HCT116 (cell line): Measurements from ENCODE around the gene NDUFAF4. TPM values are rescaled to one million over a fixed set of nuclear protein-coding genes. Genes with fewer than 3 reads are reported as not detected.

ENCODE experiments used
- ATAC-seq: fragments of 200-7000 bp; cut with Tn5 transposase; 2 replicates; pipeline ENCODE4 v1.9.1; 2020; ENCODE audit warnings: mild to moderate bottlenecking, moderate library complexity
- BruUV-seq: library from RNA; stranded (reverse); fragments of 400-500 nt; replicated peaks from 2 replicates; lab custom pipeline; 2021; lab: Mats Ljungman, UMichigan
- CTCF ChIA-PET: fragments of 300-600 bp; sonication (Branson Sonifier 250); formaldehyde crosslinking; loops from one replicate; lab custom pipeline; 2021; ENCODE audit warnings: antibody characterized with exemption; lab: Charles Lee
- POLR2A ChIA-PET: fragments of 300-600, 350-600 bp; sonication (Branson Sonifier 250); formaldehyde crosslinking; loops from one replicate; lab custom pipeline; 2021; ENCODE audit warnings: antibody characterized with exemption; lab: Charles Lee
- RAD21 ChIA-PET, 2 experiments: fragments of 300-600 bp; sonication (Branson Sonifier 250); formaldehyde crosslinking; loops; one replicate each; lab custom pipeline; 2023; ENCODE audit warnings: low total read pairs in 2 of 2; ENCODE audit not compliant: uncharacterized antibody in 2 of 2, unreplicated experiment in 2 of 2, low non-redundant PET in 1 of 2; lab: Charles Lee
- DNase-seq: peaks from one replicate; pipeline ENCODE4 v3.0.0-alpha.2; 2010; ENCODE audit warnings: low read depth, low spot score
- H2AFZ ChIP-seq: fragments of 200-600 bp; shearing (Covaris generic), sonication (generic); 2 replicates; pipeline ENCODE4 v1.6.1; 2017; ENCODE audit warnings: low read depth, mixed run types, mixed read lengths, antibody characterized with exemption, low read length; ENCODE audit not compliant: poor library complexity, severe bottlenecking
- H3K27ac ChIP-seq: 2 replicates; pipeline ENCODE4 v1.5.1; 2012; ENCODE audit warnings: low read depth, low read length
- H3K27me3 ChIP-seq: fragments of 200-600 bp; sonication (generic); 2 replicates; pipeline ENCODE4 v1.6.1; 2016; ENCODE audit warnings: mixed run types, low read length, mixed read lengths; ENCODE audit not compliant: insufficient read depth
- H3K36me3 ChIP-seq, 2 experiments: fragments of 200-500 bp in 1 of 2; fragments of 200-600 bp in 1 of 2; sonication (Bioruptor generic) in 1 of 2; sonication (generic) in 1 of 2; 2 replicates each; pipeline versions ENCODE4 v1.5.1 to v1.6.1; 2014 to 2016; ENCODE audit warnings: low read length in 2 of 2, inconsistent platforms in 1 of 2, mixed read lengths in 1 of 2, mixed run types in 1 of 2; ENCODE audit not compliant: insufficient read depth in 2 of 2, control insufficient read depth in 1 of 2
- H3K4me1 ChIP-seq, 2 experiments: fragments of 200-600 bp in 1 of 2; sonication (generic) in 1 of 2; 2 replicates each; pipeline versions ENCODE4 v1.5.1 to v1.6.1; 2012 to 2017; ENCODE audit warnings: low read length in 2 of 2, inconsistent platforms in 1 of 2, mild to moderate bottlenecking in 1 of 2, mixed read lengths in 1 of 2, mixed run types in 1 of 2, moderate library complexity in 1 of 2; ENCODE audit not compliant: insufficient read depth in 2 of 2, control insufficient read depth in 1 of 2
- H3K4me2 ChIP-seq: fragments of 200-600 bp; sonication (generic); 2 replicates; pipeline ENCODE4 v1.6.1; 2017; ENCODE audit warnings: mixed run types, low read length, mixed read lengths
- H3K4me3 ChIP-seq, 2 experiments: fragments of 200-600 bp in 1 of 2; sonication (generic) in 1 of 2; replicated peaks in 1 of 2; 2 replicates each; pipeline ENCODE4 v1.5.1; 2011 to 2016; ENCODE audit warnings: low read length in 2 of 2, control low read depth in 1 of 2, low read depth in 1 of 2, mild to moderate bottlenecking in 1 of 2, mixed read lengths in 1 of 2, mixed run types in 1 of 2
- H3K79me2 ChIP-seq: fragments of 200-600 bp; sonication (generic); 2 replicates; pipeline ENCODE4 v1.6.1; 2017; ENCODE audit warnings: mild to moderate bottlenecking, mixed run types, low read length, moderate library complexity, mixed read lengths; ENCODE audit not compliant: insufficient read depth
- H3K9ac ChIP-seq: fragments of 200-600 bp; sonication (generic); 2 replicates; pipeline ENCODE4 v1.6.1; 2016; ENCODE audit warnings: low read length, mixed read lengths
- H3K9me2 ChIP-seq: fragments of 200-600 bp; sonication (generic), shearing (Covaris generic); 2 replicates; pipeline ENCODE4 v1.6.1; 2017; ENCODE audit warnings: mixed run types, mild to moderate bottlenecking, moderate library complexity; ENCODE audit not compliant: insufficient read depth
- H3K9me3 ChIP-seq, 2 experiments: fragments of 200-500 bp in 1 of 2; fragments of 200-600 bp in 1 of 2; sonication (Bioruptor generic) in 1 of 2; sonication (generic) in 1 of 2; 2 replicates each; pipeline ENCODE4 v1.6.1; 2014 to 2017; ENCODE audit warnings: low read length in 2 of 2, mixed read lengths in 2 of 2, inconsistent platforms in 1 of 2, low read depth in 1 of 2, mild to moderate bottlenecking in 1 of 2, mixed run types in 1 of 2, moderate library complexity in 1 of 2; ENCODE audit not compliant: control insufficient read depth in 1 of 2, insufficient read depth in 1 of 2
- H4K20me1 ChIP-seq: fragments of 200-600 bp; sonication (generic), shearing (Covaris generic); 2 replicates; pipeline ENCODE4 v1.6.1; 2017; ENCODE audit warnings: mixed run types, mild to moderate bottlenecking, moderate library complexity; ENCODE audit not compliant: insufficient read depth
- CEBPB ChIP-seq: IDR thresholded peaks from 2 replicates; pipeline ENCODE4 v1.6.1; 2012; ENCODE audit warnings: low read depth
- CTCF ChIP-seq, 3 experiments: fragments of 200-600 bp in 1 of 3; sonication (generic) in 1 of 3; IDR thresholded peaks in 2 of 3; conservative IDR thresholded peaks in 1 of 3; 2 replicates each; pipeline ENCODE4 v1.5.1; 2012 to 2017; ENCODE audit warnings: low read depth in 2 of 3, low read length in 2 of 3, antibody characterized with exemption in 1 of 3, borderline replicate concordance in 1 of 3, control low read depth in 1 of 3, mild to moderate bottlenecking in 1 of 3, mixed read lengths in 1 of 3, mixed run types in 1 of 3, moderate library complexity in 1 of 3; ENCODE audit not compliant: insufficient read depth in 1 of 3
- EZH2 ChIP-seq: fragments of 200-600 bp; sonication (generic); IDR thresholded peaks from 2 replicates; pipeline ENCODE4 v1.6.1; 2017; ENCODE audit warnings: antibody characterized with exemption, mixed run types
- EZH2phosphoT487 ChIP-seq: fragments of 200-600 bp; IDR thresholded peaks from 2 replicates; pipeline ENCODE4 v1.6.1; 2018; ENCODE audit warnings: antibody characterized with exemption, borderline replicate concordance
- FOSL1 ChIP-seq: IDR thresholded peaks from 2 replicates; pipeline ENCODE4 v1.6.1; 2012; ENCODE audit warnings: low read depth
- JUND ChIP-seq: IDR thresholded peaks from 2 replicates; pipeline ENCODE4 v1.6.1; 2012
- POLR2A ChIP-seq: IDR thresholded peaks from 2 replicates; pipeline ENCODE4 v1.7.0; 2011; ENCODE audit warnings: borderline replicate concordance; ENCODE audit not compliant: insufficient read depth, insufficient read length; ENCODE audit errors: extremely low read depth
- REST ChIP-seq: IDR thresholded peaks from 2 replicates; pipeline ENCODE4 v1.6.1; 2012; ENCODE audit warnings: low read depth
- ZBTB33 ChIP-seq: IDR thresholded peaks from 2 replicates; pipeline ENCODE4 v1.6.1; 2011; ENCODE audit warnings: mild to moderate bottlenecking, low read length, moderate library complexity; ENCODE audit not compliant: insufficient replicate concordance; ENCODE audit errors: extremely low read depth
- ZFX ChIP-seq: fragments of 450-650 bp; IDR thresholded peaks from 2 replicates; pipeline ENCODE4 v1.6.1; 2017
- ZNF274 ChIP-seq: fragments of 200-500 bp; sonication (Bioruptor generic); IDR thresholded peaks from 2 replicates; pipeline ENCODE4 v1.6.1; 2014; ENCODE audit warnings: mild to moderate bottlenecking, low read depth, low read length, inconsistent platforms
- intact Hi-C: fragments of 100-400 bp; cut with micrococcal nuclease; formaldehyde crosslinking; loops from 2 replicates; pipeline ENCODE4 v1.10.0; 2022
- total RNA-seq: library from RNA; stranded (reverse); gene quantifications from one replicate; pipeline ENCODE4 v1.2.1, GENCODE V29; 2021; ENCODE audit not compliant: unreplicated experiment

The NDUFAF4 gene
- total RNA-seq, 1 experiment from 2014 or later: 62.4 TPM

- Histone ChIP-seq H3K9ac (no peak overlapping the region), H3K4me1 (peaks cover 6 to 22% of the 10 kb centered on the region in 2 experiments), H3K27me3 (no peaks in the 10 kb centered on the region), H2AFZ (no peak overlapping the region), H3K79me2 (peaks cover 18% of the 10 kb centered on the region)
- POLR2A ChIA-PET: no interaction called here
- DNase-seq: no peak
- no peak for TF ChIP-seq FOSL1
- TF ChIP-seq EZH2phosphoT487: no peak
- TF ChIP-seq, all 23 proteins: peak for 0
- Histone ChIP-seq H3K27ac (no peak overlapping the region), H3K36me3 (no peaks in the 10 kb centered on the region; a peak in 1 of 4 replicates), H3K4me3 (no peak overlapping the region), H4K20me1 (peaks cover 5% of the 10 kb centered on the region; the same call in 1 of the 2 replicates), H3K4me2 (no peak overlapping the region), H3K9me2 (no peaks in the 10 kb centered on the region), H3K9me3 (no peaks in the 10 kb centered on the region)
- RAD21 ChIA-PET: no interaction called here
- no peak for ATAC-seq
- CTCF ChIA-PET: no interaction called here
- BruUV-seq: no TSS peak
- intact Hi-C loops: no loop called here
Observed at GRCh38 chr6:96900873-96901272, 3.2 kb upstream of the NDUFAF4 start.

- RAD21 ChIA-PET: interaction anchor here in 1 of 2 experiments (2.0 kb wide), 1 partner anchor 160 kb away, joined by 7 read pairs; no protein-coding TSS in a partner anchor
- Histone ChIP-seq H3K4me1 (peaks cover 6 to 22% of the 10 kb centered on the region in 2 experiments), H3K9ac (no peak overlapping the region), H3K9me3 (no peaks in the 10 kb centered on the region), H3K36me3 (peaks cover 6 to 8% of the 10 kb centered on the region in 2 experiments; a peak in 3 of 4 replicates), H3K9me2 (no peaks in the 10 kb centered on the region), H4K20me1 (peaks cover 11% of the 10 kb centered on the region; the same call in 1 of the 2 replicates), H3K4me3 (no peak overlapping the region), H3K79me2 (peaks cover 31% of the 10 kb centered on the region), H3K27ac (no peak overlapping the region), H3K27me3 (no peaks in the 10 kb centered on the region), H3K4me2 (no peak overlapping the region; the same call in 1 of the 2 replicates), H2AFZ (no peak overlapping the region)
- POLR2A ChIA-PET: no interaction called here
- no TSS peak for BruUV-seq
- intact Hi-C loops: loop anchor here (1.0 to 5.0 kb wide), 2 partner anchors 155 to 377 kb away; partner anchors contain the start of gene UFL1
- ATAC-seq (no peak), DNase-seq (no peak)
- CTCF ChIA-PET: interaction anchor here (0.7 to 3.1 kb wide), 12 partner anchors 8 to 315 kb away, joined by 3 to 85 read pairs (median 3); no protein-coding TSS in a partner anchor
- TF ChIP-seq EZH2phosphoT487 (no peak), REST (no peak), ZNF274 (no peak), ZBTB33 (no peak), CTCF (IDR thresholded peaks at IDR 0.05 in 2 of 3, conservative IDR thresholded peaks at IDR 0.05 in 1 of 3; ENCODE audit: borderline replicate concordance in 1 of 3, insufficient read depth in 1 of 3, low read depth in 2 of 3, low read length in 2 of 3) (no peak), EZH2 (no peak), JUND (no peak), CEBPB (no peak), POLR2A (no peak), ZFX (no peak)
Observed at GRCh38 chr6:96899451-96899998, 1.8 kb upstream of the NDUFAF4 start.
